GM19240 (cell line): ENCODE data around the gene ALDH18A1.

Experiments used
- DNase-seq: peaks from one replicate; pipeline ENCODE4 v3.0.0; 2011; ENCODE audit warnings: low spot score; ENCODE audit not compliant: insufficient read length

The ALDH18A1 gene

GRCh38 chr10:95558593-95559320 lies 97.8 kb downstream of the ALDH18A1 start:
- no peak for DNase-seq

GRCh38 chr10:95556994-95557767 lies 99.3 kb downstream of the ALDH18A1 start:
- DNase-seq = no peak
